HG03039 (cell line): Measurements from ENCODE around the gene EML1.

Experiments used
- ATAC-seq: cut with Tn5 transposase; IDR thresholded peaks from one replicate; pipeline ENCODE4 v1.9.1; 2021; ENCODE audit warnings: mild to moderate bottlenecking, moderate library complexity; ENCODE audit not compliant: unreplicated experiment

EML1 gene

DNA sequence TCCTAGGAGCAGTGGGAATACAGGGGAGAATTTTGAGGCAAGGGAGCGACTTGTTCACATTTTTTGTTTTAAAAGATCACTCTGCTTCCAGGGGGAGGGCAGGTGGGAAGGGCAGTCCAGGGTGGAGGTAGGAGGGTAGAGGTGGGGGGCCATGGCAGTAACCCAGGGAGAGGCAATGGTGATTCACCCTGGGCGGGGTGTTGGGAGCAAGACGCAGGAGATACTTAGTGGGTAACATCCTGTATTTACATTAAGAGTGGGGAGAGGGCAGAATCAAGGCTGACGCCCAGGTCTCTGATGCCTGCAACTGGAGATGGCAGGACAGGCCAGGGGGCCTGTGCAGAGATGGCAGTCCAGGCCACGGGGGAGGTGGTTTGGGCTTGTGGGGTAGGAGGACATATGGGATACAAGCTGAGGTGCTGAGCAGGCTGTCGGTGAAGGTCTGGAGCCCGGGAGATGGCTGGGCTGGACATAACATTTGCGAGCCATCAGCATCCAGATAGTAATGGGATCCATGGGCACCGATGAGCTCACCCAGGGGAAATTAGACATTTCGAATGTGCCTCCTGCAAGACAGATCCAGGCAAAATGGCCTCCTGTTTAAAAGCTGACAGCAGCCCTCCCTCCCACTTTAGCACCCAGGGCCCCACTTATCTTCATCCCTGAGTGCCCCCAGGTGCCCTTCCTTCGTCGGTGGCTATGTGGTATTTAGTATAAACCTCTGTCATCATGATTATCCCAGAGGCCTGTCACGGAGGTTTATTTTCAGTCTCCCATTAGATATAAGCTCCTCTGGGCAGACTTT, 9.3 kb downstream of the EML1 start:
- no peak for ATAC-seq

DNA sequence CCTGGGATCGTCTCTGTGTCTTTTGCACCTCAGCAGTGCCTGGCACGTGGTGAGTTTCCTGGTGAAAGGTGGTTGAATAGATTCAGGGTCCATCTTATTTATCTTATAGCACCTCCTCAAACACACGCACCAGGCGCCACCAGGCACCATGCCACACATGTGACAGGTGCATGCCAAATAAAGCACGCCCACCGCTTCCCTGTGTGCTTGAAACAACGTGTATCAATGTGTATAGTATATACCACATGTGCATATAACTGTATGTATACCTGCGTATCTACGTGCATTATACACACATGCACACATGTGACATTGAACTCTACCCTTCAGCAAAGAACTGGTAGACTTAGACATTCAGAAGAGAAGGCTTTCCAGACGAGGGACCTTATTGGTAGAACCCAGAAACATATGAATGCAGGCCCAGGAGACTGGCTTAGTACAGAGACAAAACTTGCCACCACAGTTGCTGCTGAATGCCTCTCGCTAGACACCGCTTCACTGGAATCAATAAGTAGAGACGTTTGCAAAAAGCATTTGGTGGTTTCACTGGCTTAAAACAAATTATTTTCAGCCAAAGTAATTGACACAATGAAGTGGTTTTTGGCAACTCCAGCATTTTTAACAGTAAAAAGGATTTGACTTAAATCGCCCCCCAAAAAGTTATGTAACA, 10.0 kb downstream of the EML1 start:
- ATAC-seq = no peak

DNA sequence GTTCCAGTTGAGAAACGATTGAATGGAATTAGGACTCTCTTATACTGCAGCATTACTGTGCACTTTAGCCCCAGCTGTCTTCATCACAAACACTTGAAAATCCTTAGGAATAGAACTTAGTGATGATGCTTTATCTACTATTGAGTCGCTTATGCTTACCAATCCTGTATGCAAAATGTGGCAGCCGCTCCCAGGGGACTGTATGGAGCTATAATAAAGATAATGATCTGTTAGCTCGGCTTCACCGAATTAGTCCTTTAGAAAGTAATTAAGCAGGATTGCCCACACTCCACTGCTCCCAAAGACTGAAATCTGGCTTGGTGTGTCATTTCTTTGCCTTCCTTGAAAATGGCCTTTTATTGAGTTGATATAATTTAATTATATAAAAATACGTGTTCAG, 10.6 kb downstream of the EML1 start:
- ATAC-seq = no peak

DNA sequence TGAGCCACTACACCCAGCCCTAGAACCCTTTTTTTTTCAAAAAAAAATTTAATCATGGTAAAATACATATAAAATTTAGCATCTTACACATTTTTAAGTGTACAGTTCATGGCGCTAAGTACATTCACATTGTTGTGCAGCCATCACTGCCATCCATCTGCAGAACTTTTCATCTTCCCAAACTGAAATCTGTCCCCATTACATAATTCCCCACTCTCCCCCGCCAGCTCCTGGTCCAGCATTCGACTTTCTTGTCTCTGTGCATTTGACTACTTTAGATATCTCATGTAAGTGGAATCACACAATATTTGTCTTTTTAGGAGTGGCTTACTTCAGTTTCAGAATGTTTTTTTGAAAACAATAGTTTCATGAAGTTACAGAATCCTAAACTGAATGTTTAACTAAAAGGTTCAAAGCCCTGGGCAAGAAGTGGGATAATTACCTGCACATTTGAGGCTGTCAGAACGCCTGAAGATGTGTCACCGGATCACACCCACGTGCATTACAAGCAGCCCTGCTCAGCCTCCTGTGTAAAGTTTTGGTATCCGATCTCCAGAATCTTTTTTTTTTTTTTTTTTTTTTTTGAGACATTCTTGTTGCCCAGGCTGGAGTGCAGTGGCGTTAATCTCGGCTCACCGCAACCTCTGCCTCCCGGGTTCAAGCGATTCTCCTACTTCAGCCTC, 12.7 kb downstream of the EML1 start:
- ATAC-seq = no peak

DNA sequence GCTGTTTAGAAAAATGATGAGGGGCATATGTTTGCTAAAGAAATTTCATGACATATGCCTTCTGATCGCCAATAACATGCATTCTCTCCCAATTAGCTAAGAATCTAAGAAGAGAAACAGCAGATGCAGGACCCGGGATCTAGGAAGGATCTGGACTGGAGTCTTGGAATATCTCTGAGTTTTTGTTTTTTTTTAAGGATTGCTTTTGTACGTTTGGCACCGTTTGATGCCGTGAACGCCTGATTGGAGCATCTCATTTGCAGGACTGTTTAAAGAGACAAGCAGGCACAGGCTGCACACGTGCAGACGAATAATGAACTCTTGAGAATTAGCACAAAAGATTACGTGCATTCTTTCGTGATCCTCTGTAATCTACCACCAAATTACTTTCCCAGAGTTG, 13.6 kb downstream of the EML1 start:
- ATAC-seq = no peak

DNA sequence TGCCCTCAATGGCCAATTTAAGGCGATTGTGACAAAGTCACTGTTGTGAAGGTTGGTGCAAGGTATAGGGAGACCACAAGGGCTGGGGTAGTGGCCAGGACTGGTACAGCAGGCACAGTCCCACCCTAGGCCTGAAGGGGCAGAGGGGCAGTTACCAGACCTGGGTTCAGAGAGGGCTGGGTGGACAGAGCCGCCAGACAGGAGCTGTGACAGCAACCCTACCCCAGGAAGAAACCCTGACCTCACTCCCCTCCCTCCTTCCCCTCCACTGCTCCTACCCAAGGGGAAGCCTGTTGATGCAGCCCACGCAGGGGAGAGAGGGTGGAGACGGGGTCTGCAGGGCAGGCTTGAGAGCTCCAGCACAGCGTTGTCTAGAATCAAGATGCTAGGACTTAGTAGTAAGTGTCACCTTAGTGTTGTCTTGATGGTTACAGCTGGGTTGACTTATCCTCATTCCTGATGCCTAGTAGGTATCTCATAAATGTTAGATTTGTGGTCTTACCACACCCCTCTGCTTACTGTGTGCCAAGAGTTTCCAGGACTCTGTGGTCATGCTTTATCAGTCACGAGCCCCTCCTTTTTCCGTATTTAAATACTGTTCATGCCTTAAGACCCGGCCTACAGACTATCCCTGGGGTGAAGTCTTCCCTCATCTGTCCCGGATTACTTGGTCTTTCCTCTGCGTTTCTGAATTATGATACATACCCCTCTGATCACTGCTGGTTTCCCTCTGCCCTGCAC, 14.4 kb downstream of the EML1 start:
- no peak for ATAC-seq

DNA sequence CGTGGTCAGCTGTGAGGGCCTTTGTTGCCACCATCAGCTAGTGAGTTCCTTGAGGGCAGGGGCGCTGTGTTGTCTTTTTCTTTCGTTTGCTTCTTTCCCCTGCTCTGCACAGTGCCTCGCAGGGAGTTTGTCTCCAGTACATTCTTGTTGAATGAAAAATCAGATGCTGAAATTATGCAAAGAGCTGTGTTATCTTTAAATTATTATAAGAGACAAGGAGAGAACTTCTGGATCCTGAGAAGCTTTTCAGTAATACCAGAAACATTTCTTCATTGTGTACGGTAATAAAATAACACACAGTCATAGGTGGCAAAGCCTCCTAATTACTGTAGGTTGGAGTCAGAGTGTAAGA, 14.9 kb downstream of the EML1 start:
- ATAC-seq = no peak

DNA sequence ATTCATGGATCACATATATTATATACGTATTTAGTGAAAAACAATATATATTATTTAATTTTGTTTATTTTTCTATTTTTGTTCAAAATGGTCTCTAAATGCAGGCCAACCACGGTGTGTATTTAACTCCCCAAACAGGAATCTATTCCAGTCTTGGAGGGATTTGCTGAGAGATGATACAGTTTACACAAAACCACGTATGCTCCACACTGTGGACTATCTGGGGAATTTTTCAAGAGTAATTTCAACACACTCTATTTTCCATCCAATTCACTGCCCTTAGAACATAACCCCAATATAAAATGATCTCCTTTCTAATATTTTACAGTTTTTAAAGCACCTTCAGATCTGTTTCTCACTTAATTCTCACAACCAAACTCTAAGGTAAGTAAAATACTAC, 15.3 kb downstream of the EML1 start:
- ATAC-seq = no peak

DNA sequence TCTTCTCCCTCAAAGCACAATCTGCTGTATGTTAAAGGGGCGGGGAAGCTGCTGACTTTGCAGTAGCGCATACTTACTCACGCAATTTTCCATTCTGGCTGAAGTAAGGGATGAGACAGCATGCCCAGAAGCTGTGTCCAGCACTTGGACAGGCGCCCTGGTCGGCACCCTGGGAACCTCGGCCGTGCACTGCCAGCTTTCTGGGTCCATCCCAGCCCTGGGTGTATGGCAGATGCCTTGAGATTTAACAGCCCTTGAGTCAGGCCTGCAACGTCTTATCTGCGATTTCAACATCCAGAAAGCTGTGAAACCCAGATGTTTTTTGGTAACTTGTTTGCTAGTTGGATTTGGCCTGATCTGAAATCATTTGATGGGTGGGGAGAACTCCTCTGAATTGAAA, 16.1 kb downstream of the EML1 start:
- ATAC-seq = no peak

DNA sequence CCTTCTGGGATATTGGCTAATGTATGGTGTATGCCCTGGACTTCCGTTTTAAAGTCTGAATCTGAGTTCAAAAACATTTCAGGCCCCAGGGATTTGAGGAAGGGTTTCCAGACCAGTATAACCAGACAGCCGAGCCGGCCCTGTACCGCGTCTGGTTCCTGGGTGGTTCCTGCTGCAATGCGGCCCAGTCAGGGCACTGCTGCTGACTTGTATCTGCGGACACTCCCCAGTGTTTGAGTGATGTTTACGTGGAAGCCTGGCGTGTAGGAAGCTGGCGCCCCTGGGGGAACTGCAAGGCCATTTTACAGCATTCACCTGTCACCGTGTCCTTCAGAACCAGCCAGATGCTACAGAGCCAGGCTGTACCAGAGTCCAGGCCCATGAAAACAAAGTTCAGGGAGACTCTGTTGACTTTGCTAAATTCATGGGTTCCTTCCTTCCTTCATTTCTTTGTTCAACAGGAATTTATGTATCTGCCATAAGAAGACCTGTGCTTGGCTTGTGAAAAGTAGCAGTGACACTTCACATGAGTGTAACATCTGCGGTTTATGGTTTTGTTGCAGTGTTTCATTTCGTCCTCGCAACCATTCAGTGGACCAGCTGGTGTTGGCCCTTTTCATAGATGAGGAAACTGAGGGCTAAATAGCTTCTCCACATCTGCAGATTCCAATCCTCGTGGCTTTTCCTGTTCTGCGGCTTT, 16.8 kb downstream of the EML1 start:
- ATAC-seq = no peak

DNA sequence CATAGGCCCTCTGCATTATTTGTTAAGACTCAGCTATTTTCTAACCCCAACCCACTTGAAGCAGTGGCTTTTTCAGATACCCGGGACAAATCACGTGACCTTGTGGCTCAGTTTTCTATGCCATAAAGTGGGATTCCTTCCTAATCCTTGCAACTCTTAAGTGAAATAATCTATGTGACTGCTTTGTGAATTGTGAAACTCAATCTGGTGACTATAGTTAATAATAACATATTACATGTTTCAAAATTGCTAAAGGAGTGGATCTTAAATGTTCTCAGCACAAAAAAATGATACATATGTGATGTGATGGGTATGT, 17.3 kb downstream of the EML1 start:
- no peak for ATAC-seq

DNA sequence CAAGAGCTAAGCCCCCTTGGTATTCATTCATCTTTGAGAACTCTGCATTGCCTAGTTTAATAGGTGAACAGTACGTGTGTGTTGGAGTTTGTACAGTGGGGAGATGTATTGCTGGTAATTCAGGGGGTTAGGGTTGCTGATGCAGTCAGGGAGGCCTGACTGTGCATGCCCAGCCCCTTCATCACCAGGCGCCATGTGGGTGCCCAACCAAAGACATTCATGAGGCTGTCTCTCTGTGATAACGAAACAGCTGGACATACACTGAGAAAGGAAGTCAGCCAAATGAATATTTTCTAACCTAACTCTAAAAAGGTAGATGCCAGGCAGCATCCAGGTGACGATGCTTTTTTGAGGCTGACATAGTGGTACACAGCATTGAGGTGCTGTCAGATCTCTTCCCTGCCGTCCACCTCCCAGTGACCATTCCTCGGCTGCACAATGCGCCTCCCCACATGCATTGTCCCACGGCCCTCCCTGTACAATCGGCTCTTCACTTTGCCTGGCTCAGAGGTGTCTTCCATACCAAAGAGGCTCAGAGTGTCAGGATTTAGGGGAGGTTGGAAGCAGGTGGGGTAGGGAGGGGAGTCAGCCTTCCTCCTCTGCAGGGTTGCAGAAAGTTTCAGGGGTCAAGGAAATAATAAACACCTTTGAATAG, 19.0 kb downstream of the EML1 start:
- ATAC-seq = no peak

DNA sequence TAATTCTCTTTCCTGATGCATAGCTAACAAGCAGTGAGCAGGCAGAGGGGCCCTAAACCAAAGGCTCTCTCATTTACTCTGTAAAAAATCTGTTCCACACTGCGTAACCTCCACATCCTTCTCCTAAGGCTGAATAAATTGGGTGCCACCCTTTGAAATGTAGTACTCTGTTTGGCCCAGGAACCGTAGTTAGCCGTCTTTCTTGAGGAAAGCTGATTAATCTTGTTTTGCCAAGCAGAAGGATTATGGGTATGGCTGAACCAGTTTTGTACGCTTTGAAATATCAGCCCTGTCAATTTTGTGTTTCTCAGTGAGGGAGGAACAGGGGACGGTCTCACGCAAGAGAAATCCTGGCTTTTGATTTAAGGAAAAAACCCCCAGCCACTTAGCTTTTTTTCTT, 19.7 kb downstream of the EML1 start:
- no peak for ATAC-seq

DNA sequence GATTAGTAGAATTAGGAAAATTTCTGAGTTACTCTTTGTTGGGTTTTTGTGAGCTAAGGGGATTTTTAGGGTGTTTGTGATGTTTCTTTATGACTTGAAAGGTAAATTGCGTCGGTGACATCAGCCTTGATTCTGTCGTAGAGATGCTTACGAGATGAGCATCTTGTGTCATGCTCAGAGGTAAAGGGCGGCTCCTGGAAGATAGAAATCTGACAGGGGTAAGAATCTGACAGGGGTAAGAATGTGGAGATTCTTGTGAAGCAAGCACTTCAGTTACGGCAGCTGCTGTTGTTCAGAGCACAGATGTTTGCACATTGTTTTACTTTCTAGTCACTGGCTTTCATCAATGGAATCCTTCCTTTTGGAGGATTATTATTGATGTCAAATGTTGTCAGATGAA, 22.5 kb downstream of the EML1 start:
- ATAC-seq = no peak

DNA sequence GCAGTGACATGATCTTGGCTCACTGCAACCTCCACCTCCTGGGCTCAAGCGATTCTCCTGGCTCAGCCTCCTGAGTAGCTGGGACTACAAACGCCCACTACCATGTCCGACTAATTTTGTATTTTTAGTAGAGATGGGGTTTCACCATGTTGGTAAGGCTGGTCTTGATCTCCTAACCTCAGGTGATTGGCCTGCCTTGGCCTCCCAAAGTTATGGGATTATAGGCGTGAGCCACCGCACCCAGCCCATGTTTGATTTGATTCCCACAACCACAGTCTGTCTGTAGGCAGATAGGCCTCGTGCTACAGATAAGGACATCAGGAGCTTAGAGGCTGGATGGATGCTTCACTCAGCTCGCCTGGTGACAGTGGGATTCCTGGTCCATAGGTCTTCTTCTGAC, 23.0 kb downstream of the EML1 start:
- no peak for ATAC-seq

DNA sequence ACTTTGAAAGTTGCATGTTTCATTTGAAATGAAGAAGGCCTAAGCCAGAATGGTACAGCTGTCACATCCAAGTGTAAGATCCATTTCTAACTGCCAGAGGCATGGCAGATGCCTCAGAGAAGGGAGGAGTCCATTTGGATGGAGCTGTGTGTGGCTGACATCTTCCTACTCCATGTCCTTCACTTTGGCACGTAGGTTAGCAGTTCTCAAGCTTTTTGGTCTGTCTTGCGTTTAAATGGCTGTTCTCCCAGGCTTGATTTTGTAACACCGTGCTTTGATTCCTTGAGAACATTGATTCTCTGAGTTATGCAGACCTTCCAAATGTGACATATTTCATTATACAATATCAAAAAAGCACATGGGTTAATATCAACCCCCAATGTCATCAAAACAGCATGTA, 23.4 kb downstream of the EML1 start:
- no peak for ATAC-seq

DNA sequence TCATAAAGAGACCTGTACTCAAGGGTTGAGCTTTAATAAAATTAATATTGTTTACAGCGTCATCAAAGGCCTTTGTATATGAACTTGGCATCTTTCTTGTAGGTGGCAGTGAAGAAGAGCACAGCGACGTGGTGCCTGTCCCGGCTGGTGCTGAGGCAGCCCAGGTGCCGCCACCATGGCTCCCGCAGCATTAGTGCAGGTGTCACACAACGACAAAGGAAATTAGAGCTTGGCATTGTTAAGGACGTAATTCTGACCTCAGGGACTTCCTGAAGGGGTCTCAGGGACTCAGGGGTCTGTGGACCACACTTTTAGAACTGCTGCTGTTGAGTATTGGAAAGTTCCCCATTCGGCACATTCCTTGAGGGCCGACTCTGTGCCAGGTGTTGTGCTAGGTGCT, 24.1 kb downstream of the EML1 start:
- ATAC-seq = no peak

DNA sequence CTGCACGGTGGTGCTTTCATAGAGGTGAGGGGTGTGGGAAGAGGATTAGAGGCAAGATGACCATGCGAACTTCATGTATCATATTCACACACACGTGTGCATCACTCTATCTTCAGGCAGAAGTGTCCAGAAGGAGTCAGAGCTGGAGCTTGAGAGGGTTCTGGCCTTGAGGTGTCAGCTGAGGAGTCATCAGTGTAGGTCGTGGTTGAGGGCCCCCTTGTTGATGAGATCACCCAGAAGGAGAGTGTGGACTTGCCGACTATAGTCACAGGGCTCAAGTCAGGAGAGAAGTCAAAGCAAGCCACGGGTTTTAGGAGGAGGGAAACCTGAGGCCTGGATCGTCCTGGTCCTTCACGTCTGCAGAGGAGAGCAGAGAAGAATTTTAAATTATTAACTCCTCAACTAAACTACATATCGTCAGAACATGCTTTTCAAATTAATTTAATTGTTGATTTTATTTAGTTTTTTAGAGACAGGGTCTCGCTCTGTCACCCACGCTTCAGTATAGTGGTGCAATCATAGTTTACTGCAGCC, 25.4 kb downstream of the EML1 start:
- ATAC-seq = no peak

DNA sequence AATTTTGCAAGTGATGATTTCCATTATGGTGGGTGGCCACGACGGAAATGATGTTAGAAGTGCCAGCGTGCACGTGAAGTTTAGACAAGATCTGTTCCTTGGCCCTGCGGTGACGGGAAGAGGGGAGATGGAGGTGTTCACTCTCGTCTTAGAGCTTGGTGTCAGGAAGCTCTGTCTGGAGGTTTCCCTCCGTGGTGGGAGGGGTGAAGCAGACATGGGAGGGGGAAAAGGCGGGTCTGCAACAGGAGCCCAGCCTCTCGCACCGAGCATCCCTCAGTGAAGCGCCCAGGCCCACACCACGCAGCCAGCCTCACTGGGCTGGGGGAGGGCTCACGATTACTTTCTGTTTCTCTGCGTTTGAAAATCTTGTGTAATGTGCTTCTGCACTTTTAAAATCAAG, 26.3 kb downstream of the EML1 start:
- ATAC-seq = no peak

DNA sequence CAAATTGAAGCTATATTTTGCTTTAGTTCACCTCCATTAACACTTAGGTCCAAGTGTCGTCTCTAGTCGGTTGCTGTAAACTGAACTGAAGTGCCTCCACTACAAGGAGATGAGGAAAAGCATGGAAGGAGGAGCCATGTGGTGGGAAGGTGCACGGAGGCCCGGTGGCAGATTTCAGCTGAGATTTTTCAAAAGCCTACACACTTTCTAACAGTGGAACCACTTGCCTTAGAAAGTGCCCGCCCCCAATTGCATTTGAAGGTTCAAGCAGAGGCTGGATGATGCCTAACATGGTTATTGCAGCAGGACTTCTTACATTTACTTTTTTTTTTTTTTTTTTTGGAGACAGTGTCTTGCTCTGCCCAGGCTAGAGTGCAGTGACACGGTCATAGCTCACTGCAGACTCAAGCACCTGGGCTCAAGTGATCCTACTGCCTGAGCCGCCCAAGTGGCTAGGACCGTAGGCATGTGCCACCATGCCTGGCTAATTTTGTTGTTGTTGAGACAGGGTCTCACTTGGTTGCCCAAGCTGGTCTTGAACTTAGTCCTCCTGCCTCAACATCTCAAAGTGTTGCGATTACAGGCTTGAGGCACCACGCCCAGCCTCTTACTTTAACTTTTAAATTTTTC, 27.6 kb downstream of the EML1 start:
- ATAC-seq = no peak
